Measurements from ENCODE around the gene KLHL26.
"Not testable (repeated sequence)": the region's sequence is repeated elsewhere in the genome, so short reads cannot be mapped to it uniquely, and the experiment has no call there.

The KLHL26 gene, protein sequence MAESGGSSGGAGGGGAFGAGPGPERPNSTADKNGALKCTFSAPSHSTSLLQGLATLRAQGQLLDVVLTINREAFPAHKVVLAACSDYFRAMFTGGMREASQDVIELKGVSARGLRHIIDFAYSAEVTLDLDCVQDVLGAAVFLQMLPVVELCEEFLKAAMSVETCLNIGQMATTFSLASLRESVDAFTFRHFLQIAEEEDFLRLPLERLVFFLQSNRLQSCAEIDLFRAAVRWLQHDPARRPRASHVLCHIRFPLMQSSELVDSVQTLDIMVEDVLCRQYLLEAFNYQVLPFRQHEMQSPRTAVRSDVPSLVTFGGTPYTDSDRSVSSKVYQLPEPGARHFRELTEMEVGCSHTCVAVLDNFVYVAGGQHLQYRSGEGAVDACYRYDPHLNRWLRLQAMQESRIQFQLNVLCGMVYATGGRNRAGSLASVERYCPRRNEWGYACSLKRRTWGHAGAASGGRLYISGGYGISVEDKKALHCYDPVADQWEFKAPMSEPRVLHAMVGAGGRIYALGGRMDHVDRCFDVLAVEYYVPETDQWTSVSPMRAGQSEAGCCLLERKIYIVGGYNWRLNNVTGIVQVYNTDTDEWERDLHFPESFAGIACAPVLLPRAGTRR

DNA sequence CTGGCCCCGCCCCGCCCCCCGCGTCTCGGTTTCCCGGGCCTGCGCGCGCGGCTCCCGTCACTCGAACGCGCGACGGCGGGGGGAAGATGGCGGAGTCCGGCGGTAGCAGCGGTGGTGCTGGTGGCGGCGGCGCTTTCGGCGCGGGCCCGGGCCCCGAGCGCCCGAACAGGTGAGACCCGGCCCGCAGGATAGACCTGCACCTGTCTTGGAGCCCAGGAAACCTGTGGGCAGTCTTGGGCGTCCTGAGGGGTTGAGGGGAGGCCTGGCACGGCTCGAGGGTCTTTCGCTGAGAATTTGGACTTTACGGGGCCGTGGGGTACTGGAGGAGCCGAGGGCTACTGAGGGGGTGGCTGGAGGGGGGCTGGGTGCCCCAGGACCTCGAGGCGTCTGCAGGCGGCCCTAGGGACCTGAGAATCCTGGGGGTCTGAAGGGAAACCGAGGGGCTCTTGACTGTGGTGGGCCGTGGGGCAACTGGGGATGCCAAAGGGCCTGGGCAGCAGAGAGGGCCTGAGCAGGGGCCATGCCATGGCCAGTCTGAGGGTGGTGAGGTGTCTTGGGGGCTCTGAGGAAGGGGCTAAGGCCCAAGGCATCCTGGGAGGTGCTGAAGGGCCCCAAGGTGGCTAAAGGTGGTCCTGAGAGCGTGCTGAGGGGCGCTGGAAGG lies at the start of gene KLHL26:
Gene KLHL26, plus strand, starts transcription at position 60 of the 661 bp plus-strand sequence. Its CDS starts 27 bp downstream, at position 87.
- ATAC-seq (no peak), DNase-seq (no peak)

DNA sequence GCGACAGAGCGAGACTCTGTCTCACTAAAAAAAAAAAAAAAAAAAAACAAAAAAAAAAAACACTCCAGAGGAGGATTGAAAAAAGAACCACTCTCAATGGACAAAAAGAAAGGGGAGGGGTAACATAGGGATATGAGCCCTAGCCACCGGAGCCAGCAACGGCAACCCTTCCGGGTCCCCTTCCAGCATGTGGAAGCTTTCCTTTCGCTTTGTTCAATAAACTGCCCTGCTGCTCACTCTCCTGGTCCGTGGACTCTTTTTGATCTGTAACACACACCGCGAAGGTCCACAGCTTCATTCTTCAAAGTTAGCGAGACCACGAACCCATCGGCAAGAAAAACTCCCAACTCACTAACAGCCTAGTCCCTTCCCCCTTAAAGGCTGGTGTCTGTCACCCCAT lies 49.3 kb upstream of the KLHL26 start:
- DNase-seq (no peak), ATAC-seq (no peak)

DNA sequence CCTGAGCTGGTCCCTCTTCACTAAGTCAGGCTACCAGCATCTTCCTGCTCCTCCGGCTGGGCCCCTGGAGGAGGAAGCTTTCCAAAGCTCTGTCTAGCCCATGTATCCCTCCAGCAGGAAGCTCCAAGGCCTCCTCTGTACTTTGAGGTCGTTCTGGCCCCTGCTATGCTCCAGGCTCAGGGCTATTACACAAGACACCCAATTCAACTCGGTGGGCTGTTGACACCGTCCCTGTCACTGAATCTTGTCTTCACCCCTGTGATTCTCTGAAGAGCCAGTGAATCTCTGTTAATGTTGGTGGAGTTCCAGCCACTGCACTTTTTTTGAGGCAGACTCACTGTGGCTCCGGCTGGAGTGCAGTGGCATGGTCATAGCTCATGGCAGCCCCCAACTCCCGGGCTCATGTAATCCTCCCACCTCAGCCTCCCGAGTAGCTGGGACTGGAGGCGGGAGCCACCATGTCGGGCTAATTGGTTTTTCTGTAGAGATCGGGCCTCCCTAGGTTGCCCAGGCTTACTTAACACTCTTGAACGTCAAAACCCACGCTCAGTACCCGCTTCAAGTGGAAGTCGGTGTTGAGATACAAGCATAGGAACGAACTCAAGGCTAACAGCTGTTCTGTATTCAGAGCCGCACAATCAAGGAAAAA lies 48.7 kb upstream of the KLHL26 start:
- no peak for ATAC-seq
- DNase-seq: no peak

DNA sequence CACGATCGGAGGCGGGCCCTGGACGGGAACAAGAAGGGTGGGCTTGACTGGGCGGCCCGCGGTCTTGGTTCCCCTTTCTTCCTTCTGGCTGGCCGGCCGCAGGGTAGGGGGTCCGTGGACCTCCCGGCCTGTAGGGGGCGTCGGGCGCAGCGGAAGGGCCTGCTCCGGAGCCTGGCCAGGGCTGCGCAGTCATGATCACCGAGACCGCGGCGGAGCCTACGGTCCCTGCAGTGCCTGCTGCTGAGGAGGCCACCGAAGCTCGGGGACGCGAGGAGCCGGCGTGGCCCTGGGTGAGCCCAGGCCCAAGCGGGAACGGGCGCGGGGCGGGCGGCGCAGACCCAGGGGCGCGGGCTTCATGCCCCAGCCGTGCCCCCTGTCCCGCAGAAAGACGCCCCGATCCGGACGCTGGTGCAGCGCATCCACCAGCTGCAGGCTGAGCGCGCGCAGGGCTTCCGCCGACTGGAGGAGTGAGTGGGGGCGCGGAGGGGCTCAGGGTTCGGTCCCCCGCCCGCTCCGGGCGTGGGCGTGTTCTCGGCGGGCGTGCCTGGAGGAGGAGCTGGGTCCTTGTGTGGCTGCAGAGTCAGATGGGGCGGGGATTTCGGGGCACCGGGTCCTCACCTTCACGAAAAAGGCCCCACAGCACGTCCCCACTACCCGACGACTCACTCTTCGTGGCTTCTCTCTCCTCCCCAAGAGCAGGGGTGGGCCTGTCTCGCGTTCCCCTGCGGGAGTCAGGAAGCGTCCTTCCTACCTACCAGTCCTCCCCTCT lies 48.0 kb upstream of the KLHL26 start, which contains the start of gene REX1BD:
Gene REX1BD, plus strand, starts transcription at position 188 of the 769 bp plus-strand sequence. Its CDS starts 4 bp downstream, at position 192.
- ATAC-seq (peak; percentile 89), DNase-seq (peak; percentile 93)

DNA sequence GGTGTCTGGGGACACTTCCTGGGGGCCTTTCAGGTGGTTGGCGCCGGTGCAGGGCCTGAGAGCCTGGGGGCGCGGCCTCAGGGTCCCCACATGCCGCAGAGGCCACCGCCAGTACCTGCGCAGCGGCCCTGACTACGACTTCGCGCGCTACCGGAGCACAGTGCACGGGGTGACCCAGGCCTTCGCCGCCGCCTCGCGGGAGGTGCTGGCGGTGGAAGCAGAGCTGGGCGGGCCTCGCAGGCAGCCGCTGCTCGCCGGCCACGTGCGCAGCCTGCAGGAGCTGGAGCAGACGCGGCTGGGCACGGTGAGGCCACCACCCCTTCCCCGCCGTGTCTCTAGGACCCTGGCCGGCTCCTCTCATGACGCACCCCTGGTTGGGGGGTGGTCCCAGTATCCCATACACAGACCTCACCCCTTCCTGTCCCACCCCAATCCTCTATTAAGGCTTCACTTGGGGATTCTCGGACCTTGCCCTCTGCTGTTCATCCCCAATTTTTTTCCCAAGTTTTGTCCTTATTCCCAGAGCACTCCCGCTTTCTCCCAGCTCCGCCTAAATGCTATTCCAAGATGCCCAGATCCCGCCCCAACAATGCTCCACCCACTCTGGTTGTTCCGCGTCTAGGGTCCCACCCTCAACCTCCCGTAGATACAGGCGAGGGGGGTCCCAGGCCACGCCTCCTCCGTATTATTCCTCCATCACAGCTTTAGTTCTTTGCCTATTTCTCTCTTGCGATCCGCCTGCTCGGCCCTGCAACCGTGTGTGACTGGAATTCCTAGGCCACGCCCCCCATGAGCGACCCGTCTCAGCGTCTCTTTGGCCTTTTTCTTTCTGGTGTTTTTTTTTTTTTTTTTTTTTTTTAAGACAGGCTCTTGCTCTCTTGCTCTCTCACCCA lies 47.2 kb upstream of the KLHL26 start:
- ATAC-seq (peak; percentile 48), DNase-seq (peak; percentile 73)

DNA sequence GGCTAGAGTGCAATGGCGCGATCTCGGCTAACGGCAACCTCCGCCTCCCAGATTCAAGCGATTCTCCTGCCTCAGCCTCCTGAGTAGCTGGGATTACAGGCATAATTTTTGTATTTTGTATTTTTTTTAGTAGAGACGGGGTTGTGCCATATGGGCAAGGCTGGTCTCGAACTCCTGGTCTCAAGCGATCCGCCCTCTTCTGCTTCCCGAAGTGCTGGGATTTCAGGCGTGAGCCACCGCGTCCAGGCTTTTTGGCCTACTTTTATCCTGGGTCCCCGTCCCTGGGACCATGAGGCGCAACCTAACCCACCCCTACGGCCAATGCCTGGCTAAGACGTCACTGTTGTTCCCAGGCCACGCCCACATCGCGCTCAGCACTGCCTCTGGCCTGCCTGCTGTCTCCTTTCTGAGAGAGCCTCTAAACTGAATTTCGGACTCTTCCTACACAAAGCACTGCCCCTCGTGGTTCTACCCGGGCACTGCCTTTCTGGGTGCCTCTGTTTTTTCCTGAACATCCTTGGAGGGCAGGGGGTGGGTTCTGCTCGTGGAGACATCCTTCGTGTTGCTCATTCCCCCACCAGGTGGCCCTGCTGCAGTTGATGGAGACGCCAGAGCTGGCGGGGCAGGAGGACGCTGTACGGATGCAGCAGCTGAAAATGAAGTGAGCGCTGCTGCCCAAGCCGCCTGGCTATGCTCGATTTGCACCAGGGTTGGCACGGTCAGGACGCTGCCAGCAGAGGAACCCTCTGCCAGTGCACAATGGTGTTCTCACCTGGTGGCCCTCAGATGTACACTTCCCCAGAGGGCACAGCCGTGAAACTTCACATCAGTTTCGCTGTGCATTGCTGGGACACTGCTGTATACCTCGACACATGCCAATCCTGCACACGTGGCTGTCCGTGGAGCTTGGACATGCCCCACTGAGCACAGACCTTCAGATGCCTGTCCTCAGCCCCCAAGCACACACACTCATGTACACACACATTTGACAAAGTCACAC lies 46.3 kb upstream of the KLHL26 start:
- no peak for DNase-seq
- ATAC-seq: no peak

DNA sequence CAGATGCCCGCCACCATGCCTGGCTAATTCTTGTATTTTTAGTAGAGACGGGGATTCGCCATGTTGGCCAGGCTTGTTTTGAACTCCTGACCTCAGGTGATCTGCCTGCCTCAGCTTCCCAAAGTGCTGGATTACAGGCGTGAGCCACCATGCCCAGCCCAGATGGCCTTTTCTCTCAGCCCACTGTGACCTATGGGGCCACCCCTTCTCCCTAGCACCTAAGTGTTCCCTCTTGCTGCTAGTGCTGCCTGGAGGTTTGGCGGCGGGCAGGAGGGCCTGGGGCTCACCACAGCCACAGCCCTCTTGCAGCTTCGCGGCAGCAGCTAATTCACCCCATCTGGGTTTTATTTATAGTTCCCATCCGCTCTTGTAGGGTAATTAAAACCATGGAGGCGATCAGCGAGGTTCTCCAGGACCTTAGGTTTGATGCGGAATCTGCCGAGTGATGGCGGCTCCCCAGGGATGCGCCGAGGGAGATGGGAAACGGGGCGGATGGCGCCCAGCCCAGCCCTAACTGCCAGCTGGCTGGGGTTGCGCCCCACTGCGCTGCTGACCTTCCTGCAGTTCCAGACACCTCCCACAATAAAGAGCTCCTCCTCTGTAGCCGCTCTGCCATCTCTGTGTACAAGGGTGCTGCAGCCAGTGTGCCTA lies 45.0 kb upstream of the KLHL26 start:
- no peak for DNase-seq
- no peak for ATAC-seq

DNA sequence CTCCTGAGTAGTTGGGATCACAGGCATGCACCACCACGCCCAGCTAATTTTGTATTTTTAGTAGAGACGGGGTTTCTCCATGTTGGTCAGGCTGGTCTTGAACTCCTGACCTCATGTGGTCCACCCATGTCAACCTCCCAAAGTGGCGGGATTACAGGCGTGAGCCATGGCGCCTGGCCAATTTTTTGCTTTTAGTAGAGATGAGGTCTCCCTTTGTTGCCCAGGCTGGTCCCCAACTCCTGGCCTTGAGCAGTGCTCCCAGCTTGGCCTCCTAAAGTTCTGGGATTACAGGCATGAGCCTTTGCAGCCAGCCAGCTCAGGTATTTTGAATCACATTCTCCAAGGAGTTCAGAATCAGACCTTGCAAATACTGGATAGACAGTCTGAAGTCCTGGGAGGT lies 44.1 kb upstream of the KLHL26 start:
- not testable (repeated sequence) for ATAC-seq, DNase-seq

DNA sequence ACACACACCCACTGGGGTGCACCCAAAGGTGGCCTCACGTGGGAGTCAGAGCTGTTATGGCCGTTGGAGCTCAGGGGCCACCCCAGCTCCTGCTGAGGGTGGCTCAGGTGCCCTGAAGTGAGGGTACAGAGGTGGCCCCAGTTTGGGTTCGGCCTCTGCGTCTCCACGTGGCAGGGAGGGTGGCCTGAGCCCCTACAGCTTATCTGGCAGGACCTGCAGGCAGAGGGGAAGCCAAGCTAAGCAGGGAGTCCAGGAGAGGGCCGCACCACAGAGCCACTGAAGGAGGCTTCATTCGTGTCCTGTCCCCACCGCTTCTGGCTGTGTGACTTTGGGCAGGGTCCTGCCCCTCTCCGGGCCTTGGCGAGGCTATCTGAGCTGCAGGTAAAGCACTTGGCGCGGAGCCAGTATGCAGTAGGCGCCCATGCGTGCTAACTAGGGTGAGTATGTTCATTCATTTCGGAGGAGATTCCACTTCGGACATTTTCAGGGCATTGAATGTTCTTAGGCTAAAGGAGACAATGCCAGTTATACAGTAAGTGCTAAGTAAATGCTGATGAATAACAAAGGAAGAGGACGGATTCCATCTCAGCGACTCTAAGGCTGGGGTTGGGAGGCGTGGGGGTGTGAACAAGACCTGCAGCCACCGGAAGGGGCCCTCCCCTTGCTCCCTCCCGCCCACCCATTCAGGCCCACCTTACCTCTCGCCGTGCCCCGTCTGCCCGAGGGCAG lies 43.3 kb upstream of the KLHL26 start:
- no peak for DNase-seq
- ATAC-seq: no peak

DNA sequence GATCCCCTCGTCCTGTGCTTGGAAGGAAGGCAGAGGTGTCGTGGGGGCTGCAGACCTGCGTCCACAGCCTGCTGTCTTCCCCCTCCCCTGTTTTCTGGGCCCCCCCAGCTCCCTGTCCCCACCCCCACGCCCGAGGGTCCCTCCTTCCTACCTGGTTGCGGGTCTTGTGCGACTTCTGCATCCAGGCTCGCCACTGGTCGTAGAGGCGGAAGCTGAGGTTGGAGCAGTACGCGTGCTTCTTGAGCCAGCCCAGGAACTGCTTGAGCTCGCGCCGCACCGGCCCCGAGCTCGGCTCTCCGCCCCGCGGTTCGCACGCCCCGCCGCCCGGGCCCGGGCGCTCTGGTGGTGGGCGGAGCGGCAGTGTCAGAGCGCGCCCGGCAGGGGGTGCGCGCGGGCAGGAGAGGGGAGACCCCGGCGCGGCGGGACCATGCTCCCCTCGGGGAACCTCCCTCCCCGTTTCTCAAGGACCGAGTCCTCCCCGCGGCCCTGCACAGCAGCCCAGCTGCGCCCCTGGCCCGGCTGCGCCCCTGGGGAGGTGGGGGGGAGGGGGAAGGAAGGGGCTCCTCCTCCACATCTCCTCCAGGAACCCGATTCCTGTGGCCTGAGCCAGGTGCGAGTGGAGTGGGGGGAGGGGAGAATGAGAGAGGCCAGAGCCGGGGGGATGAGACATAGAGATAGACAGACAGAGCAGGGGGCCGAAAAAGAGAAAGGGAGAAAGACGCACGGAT lies 42.6 kb upstream of the KLHL26 start:
- peak; percentile 85 for DNase-seq
- peak; percentile 75 for ATAC-seq

DNA sequence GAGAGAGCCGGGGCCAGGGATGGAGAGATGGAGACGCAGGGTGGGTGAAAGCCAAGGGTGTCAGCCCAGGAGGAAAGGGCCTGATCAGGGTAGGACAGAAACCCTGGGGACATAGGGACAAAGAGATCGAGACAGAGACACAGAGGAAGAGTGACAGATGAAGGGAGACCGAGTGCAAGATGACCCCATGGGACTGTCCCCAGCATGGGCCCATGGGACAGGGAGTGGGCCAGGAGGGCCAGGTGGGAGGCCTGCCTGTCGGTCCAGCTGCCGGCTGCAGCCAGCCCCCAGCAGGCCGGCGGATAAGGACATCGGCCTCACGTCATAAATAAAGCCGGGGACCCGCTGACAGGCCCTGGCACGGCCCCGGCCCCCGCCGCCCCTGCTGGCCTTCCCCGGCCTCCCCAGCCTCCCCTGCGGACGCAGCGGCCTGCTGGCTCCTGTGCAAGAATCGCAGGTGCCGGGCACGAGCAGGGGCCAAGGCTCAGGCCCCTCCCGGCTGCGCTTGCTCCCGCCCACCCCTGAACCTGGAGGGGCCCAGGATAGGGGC lies 41.9 kb upstream of the KLHL26 start:
- ATAC-seq: peak; percentile 14
- DNase-seq: no peak

DNA sequence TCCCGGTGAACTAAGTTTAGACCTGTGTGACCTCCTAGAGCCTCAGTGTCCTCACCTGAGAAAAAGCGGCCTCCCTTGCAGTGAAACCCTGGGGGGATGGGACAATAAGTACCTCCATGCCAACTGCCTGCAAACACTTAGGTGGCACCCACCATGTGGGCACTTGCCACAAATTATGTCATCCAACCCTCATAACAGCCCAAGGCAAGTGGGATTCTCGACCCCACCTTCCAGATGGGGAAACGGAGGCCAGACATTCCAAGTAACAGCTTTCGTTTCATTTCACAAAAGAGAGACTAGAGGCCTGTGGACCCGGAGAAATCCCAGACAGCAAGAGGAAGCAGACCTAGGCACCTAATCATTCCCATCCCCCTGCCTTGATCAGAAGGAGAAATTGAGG lies 41.4 kb upstream of the KLHL26 start:
- no peak for ATAC-seq
- DNase-seq: no peak

DNA sequence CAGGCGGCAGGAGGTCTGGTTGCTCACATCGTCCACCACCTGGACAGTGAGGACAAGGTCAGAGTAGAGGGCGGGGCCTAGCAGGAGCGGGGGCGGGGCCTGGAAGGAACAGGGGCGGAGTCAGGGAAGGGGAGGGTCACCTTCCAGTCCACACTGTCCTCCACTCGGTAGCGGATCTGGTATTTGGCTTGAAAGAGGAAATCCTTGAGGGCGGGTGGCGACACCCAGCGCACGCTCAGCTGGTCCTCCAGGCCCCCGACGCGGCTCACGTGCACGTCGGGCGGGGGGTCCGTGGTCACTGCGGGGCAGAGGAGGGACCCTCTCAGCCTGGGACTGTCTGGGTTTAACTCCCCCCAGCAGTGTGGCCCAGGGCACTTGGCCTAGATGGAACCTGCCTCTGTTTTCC lies 40.1 kb upstream of the KLHL26 start:
- no peak for ATAC-seq
- DNase-seq: peak; percentile 41

DNA sequence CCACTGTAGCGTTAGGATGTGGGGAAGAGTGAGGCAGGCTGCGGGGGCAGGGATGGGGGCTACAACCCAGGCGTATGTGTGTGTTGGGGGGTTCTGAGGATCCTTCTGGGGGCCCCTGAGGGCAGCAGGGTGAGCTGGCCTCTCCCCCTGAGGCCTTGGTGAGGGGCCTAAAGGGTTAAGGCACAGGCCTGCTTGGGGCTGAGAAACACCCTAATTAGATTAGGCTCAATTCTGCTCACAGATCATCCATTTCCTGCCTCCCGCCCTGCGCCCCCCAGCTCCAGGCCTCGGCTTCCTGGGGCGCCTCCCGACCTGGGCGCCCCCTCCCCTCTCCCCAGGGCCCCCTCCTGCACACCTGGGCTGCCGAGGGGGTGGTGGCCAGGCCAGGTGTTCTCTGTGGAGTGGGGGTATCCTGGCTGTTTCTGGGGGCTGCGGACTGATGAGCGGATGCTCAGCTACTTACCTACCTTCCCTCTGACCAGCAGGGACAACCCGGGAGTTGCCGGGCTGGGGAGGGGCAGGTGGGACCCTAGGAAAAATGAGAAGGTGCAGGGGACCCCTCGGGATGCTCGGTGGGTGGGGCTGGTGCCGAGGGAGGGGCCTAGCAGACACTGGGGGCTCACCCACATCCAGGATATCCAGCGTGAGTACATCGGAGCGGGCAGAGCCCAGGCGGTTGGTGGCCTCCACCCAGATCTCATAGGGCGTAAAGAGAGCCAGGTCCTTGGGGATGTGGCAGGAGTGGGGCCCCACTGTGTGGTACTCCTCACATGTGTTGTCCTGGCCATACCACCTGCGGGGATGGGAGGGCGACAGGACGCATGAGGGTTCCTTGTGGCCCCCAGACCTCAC lies 38.8 kb upstream of the KLHL26 start:
- ATAC-seq: no peak
- DNase-seq: no peak

DNA sequence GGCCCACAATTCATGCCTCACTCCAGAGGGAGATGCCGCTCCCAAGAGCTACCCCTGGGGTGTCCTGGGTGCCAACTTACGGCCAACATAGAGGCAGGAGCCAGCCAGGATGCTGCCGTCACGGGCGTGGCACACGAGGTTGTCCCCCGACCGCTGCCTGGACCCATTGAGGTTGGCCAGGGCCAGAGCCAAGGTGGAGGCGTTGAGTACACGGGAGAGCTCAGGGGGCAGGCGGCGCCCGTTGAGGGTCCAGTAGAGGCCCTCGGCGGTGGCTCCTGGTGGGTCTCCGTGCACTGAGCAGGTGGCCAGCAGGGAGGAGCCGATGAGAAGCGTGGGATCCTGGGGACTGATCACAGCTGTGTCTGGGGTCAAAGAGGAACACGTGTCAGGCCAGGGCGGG lies 37.3 kb upstream of the KLHL26 start:
- ATAC-seq: no peak
- no peak for DNase-seq
